ENCODE data around the gene LYPD6B.

Gene LYPD6B

GRCh38 chr2:149017116-149017985, 21.1 kb upstream of the LYPD6B start:
- no peak overlapping the region for H3K27ac ChIP-seq (ENCODE audit: poor library complexity, severe bottlenecking)
- peak; percentile 71; the same call in 2 of the 3 replicates for ATAC-seq (ENCODE audit: low read depth)
- H3K4me1 ChIP-seq (ENCODE audit: insufficient read depth, poor library complexity, severe bottlenecking): peaks cover 13% of the 10 kb centered on the region
- no peak for DNase-seq (ENCODE audit: low spot score)
- no peak overlapping the region for H3K4me3 ChIP-seq (ENCODE audit: severe bottlenecking)
- H3K9me3 ChIP-seq (ENCODE audit: severe bottlenecking): no peaks in the 10 kb centered on the region
- no peaks in the 10 kb centered on the region for H3K27me3 ChIP-seq (ENCODE audit: insufficient read depth, poor library complexity, severe bottlenecking)
- H3K36me3 ChIP-seq (ENCODE audit: low read depth): no peaks in the 10 kb centered on the region
- TF ChIP-seq CTCF (IDR thresholded peaks at IDR 0.05; ENCODE audit: poor library complexity, severe bottlenecking): peak; percentile 89

GRCh38 chr2:149018981-149019380, 19.5 kb upstream of the LYPD6B start:
- ATAC-seq (ENCODE audit: low read depth) (no peak), DNase-seq (ENCODE audit: low spot score) (no peak)
- Histone ChIP-seq H3K27me3 (ENCODE audit: insufficient read depth, poor library complexity, severe bottlenecking) (no peaks in the 10 kb centered on the region), H3K4me1 (ENCODE audit: insufficient read depth, poor library complexity, severe bottlenecking) (peaks cover 14% of the 10 kb centered on the region), H3K9me3 (ENCODE audit: severe bottlenecking) (no peaks in the 10 kb centered on the region), H3K36me3 (ENCODE audit: low read depth) (no peaks in the 10 kb centered on the region), H3K27ac (ENCODE audit: poor library complexity, severe bottlenecking) (no peak overlapping the region), H3K4me3 (ENCODE audit: severe bottlenecking) (no peak overlapping the region)
- TF ChIP-seq CTCF (IDR thresholded peaks at IDR 0.05; ENCODE audit: poor library complexity, severe bottlenecking): no peak

- ATAC-seq (ENCODE audit: low read depth): no peak
- Histone ChIP-seq H3K4me3 (ENCODE audit: severe bottlenecking) (no peak overlapping the region), H3K27ac (ENCODE audit: poor library complexity, severe bottlenecking) (peak overlapping the region; percentile 19), H3K4me1 (ENCODE audit: insufficient read depth, poor library complexity, severe bottlenecking) (peaks cover 20% of the 10 kb centered on the region), H3K9me3 (ENCODE audit: severe bottlenecking) (no peaks in the 10 kb centered on the region), H3K36me3 (ENCODE audit: low read depth) (no peaks in the 10 kb centered on the region), H3K27me3 (ENCODE audit: insufficient read depth, poor library complexity, severe bottlenecking) (no peaks in the 10 kb centered on the region)
- DNase-seq (ENCODE audit: low spot score): no peak
- no peak for TF ChIP-seq CTCF (IDR thresholded peaks at IDR 0.05; ENCODE audit: poor library complexity, severe bottlenecking)
These were observed 18.7 kb upstream of the LYPD6B start for GRCh38 chr2:149019768-149020167.

- TF ChIP-seq CTCF (IDR thresholded peaks at IDR 0.05; ENCODE audit: poor library complexity, severe bottlenecking): no peak
These were observed 18.1 kb upstream of the LYPD6B start for GRCh38 chr2:149020432-149020851.

GRCh38 chr2:149021271-149021719, 17.2 kb upstream of the LYPD6B start:
- Histone ChIP-seq H3K9me3 (ENCODE audit: severe bottlenecking) (no peaks in the 10 kb centered on the region), H3K4me1 (ENCODE audit: insufficient read depth, poor library complexity, severe bottlenecking) (peaks cover 20% of the 10 kb centered on the region), H3K27ac (ENCODE audit: poor library complexity, severe bottlenecking) (no peak overlapping the region), H3K27me3 (ENCODE audit: insufficient read depth, poor library complexity, severe bottlenecking) (no peaks in the 10 kb centered on the region), H3K4me3 (ENCODE audit: severe bottlenecking) (no peak overlapping the region), H3K36me3 (ENCODE audit: low read depth) (no peaks in the 10 kb centered on the region)
- DNase-seq (ENCODE audit: low spot score) (no peak), ATAC-seq (ENCODE audit: low read depth) (no peak)
- no peak for TF ChIP-seq CTCF (IDR thresholded peaks at IDR 0.05; ENCODE audit: poor library complexity, severe bottlenecking)

More at GRCh38 chr2:149020432-149020851, 18.1 kb upstream of the LYPD6B start:
- ATAC-seq (ENCODE audit: low read depth) (peak; percentile 63), DNase-seq (ENCODE audit: low spot score) (no peak)
- no peaks in the 10 kb centered on the region for H3K27me3 ChIP-seq (ENCODE audit: insufficient read depth, poor library complexity, severe bottlenecking)
- H3K27ac ChIP-seq (ENCODE audit: poor library complexity, severe bottlenecking): peak overlapping the region; percentile 19
- H3K4me1 ChIP-seq (ENCODE audit: insufficient read depth, poor library complexity, severe bottlenecking): peaks cover 20% of the 10 kb centered on the region
- no peak overlapping the region for H3K4me3 ChIP-seq (ENCODE audit: severe bottlenecking)
- no peaks in the 10 kb centered on the region for H3K9me3 ChIP-seq (ENCODE audit: severe bottlenecking)
- no peaks in the 10 kb centered on the region for H3K36me3 ChIP-seq (ENCODE audit: low read depth)
